Measurements from ENCODE around the gene CCDC88A.

GRCh38 chr2:55452879-55453278, 33.2 kb upstream of the CCDC88A start:
- TF ChIP-seq, protein P1, sequence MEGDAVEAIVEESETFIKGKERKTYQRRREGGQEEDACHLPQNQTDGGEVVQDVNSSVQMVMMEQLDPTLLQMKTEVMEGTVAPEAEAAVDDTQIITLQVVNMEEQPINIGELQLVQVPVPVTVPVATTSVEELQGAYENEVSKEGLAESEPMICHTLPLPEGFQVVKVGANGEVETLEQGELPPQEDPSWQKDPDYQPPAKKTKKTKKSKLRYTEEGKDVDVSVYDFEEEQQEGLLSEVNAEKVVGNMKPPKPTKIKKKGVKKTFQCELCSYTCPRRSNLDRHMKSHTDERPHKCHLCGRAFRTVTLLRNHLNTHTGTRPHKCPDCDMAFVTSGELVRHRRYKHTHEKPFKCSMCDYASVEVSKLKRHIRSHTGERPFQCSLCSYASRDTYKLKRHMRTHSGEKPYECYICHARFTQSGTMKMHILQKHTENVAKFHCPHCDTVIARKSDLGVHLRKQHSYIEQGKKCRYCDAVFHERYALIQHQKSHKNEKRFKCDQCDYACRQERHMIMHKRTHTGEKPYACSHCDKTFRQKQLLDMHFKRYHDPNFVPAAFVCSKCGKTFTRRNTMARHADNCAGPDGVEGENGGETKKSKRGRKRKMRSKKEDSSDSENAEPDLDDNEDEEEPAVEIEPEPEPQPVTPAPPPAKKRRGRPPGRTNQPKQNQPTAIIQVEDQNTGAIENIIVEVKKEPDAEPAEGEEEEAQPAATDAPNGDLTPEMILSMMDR (conservative IDR thresholded peaks at IDR 0.05 in 1 of 2, IDR thresholded peaks at IDR 0.05 in 1 of 2; ENCODE audit: extremely low read depth in 1 of 2, insufficient read depth in 1 of 2, low read depth in 1 of 2, low read length in 2 of 2), result no peak
- no peak for TF ChIP-seq EZH2 (IDR thresholded peaks at IDR 0.05; ENCODE audit: borderline replicate concordance, low read length)
